Adrenal gland (tissue), 5 donors: ENCODE data around the gene ZNF33A.

ENCODE experiments used
- POLR2A ChIP-seq, 2 donors: fragments of 450-650 bp; IDR thresholded peaks; one replicate each; pipeline ENCODE4 v1.6.1; 2017; ENCODE audit warnings: antibody characterized with exemption in 2 of 2, mild to moderate bottlenecking in 2 of 2, moderate library complexity in 1 of 2
- TF ChIP-seq, protein P1 (sequence below), 6 experiments: fragments of 450-650 bp in 4 of 6; fragments of 200-600 bp in 2 of 6; sonication (generic) in 1 of 6; IDR thresholded peaks; 1 replicate in 5 of 6; 2 replicates in 1 of 6; pipeline versions ENCODE4 v1.5.1 to v1.8.0; 2016 to 2021; ENCODE audit warnings: antibody characterized with exemption in 6 of 6, mild to moderate bottlenecking in 2 of 6, moderate library complexity in 1 of 6
- donor health status: DM: no; HTN: no; CAD: no.

DNA sequence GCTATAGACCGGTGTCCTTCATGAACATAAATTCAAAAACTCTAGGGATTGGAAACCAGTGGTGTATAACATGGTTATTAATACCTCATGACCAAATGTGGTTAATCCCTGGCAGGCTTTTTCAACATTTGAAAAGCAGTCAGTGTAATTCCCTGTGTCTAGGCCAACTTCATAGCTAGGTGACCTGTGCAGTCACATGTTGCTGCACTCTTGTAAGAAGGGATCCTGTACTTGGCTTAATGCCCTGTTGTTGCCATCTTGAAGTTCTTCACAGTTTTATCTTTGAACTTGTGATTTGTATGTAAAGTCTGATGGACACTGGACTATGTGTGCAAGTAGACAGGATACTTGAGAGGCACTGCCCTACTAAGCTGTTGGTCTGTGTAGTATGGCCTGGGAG, 39.7 kb downstream of the ZNF33A start:
- TF ChIP-seq, protein P1, sequence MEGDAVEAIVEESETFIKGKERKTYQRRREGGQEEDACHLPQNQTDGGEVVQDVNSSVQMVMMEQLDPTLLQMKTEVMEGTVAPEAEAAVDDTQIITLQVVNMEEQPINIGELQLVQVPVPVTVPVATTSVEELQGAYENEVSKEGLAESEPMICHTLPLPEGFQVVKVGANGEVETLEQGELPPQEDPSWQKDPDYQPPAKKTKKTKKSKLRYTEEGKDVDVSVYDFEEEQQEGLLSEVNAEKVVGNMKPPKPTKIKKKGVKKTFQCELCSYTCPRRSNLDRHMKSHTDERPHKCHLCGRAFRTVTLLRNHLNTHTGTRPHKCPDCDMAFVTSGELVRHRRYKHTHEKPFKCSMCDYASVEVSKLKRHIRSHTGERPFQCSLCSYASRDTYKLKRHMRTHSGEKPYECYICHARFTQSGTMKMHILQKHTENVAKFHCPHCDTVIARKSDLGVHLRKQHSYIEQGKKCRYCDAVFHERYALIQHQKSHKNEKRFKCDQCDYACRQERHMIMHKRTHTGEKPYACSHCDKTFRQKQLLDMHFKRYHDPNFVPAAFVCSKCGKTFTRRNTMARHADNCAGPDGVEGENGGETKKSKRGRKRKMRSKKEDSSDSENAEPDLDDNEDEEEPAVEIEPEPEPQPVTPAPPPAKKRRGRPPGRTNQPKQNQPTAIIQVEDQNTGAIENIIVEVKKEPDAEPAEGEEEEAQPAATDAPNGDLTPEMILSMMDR (IDR thresholded peaks at IDR 0.05) = no peak
- no peak for TF ChIP-seq POLR2A (IDR thresholded peaks at IDR 0.05)
